ENCODE data around the gene ISCU.
"Not testable (repeated sequence)": the region's sequence is repeated elsewhere in the genome, so short reads cannot be mapped to it uniquely, and the experiment has no call there.

The ISCU gene

GRCh38 chr12:108543652-108544051 lies 18.7 kb upstream of the ISCU start:
- no peak for DNase-seq (ENCODE audit: low spot score)

- DNase-seq (ENCODE audit: low spot score): no peak
Observed at GRCh38 chr12:108547686-108548085, 14.7 kb upstream of the ISCU start.

DNA sequence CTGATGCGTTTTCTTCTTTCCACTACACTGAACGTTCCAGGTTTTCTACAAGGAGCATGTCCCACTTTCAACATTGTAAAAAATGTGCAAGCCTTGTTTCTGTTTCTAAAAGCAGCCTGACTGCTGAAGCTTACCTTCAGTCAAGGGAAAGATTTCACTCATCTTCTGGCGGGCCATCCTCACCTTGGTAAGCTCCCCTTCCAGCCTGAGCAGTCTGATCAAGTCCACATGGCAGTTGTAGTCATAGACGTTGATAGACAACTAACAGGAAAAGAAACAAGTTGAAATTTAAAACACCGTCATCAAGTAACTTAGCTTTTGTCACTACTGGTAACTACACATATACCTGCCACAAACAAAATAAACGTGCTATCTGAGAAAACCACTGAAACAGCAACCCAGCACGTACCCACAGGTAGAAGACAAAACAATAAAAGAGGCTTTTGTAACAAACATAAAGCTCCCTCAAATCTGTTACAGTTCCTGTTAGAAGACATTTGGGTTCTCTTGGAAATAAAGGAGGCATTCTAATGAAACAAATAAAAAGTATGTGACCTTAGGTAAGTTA lies 13.4 kb upstream of the ISCU start:
- DNase-seq (ENCODE audit: low spot score): no peak

DNA sequence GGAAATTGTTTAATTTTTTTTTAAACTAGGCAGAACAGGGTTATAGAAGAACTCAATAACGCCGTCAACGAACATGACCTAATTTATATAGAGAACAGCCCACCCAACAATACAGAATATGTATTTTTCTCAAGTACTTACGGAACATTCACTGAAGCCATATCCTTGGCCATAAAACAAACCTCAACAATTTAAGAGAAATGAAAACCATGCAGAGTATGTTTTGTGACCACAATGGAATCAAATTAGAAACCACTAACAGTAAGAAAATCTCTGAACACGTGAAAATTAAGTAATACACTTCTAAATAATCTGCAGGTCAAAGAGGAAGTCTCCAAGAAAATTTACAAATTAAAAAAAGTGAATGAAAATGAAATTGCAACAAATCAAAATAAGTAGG lies 10.9 kb upstream of the ISCU start:
- DNase-seq (ENCODE audit: low spot score): no peak

DNA sequence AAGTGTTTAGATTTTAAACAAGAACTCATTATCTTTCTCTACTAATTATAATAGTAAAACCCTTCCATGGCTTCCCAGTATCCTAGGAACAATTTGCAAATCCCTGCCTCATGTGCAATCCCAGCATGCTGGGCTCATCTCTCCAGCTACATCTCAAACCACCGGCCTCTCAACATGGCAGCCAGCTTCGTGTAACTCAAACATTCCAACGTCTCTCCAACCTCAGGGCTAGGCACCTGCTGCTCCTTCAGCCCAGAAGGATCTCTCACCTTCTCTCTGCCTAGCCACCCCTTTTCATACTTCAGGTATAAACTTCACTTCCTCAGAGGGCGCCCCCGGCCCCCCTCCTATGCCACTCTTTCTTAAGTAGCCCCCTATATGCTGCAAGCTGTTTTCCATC lies 8.6 kb upstream of the ISCU start:
- no peak for DNase-seq (ENCODE audit: low spot score)

DNA sequence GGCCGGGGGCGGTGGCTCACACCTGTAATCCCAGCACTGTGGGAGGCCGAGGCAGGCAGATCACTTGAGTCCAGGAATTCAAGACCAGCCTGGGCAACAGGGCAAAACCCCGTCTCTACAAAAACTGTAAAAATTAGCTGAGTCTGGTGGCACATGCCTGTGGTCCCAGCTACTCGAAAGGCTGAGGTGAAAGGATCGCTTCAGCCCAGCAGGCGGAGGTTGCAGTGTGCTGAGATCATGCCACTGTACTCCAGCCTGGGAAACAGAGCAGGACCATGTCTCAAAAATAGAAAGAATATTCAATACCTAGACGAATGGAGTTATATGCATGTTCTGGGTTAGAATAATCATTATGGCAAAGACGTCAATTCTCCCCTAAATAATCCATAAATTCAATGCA lies 7.0 kb upstream of the ISCU start:
- not testable (repeated sequence) for DNase-seq (ENCODE audit: low spot score)

DNA sequence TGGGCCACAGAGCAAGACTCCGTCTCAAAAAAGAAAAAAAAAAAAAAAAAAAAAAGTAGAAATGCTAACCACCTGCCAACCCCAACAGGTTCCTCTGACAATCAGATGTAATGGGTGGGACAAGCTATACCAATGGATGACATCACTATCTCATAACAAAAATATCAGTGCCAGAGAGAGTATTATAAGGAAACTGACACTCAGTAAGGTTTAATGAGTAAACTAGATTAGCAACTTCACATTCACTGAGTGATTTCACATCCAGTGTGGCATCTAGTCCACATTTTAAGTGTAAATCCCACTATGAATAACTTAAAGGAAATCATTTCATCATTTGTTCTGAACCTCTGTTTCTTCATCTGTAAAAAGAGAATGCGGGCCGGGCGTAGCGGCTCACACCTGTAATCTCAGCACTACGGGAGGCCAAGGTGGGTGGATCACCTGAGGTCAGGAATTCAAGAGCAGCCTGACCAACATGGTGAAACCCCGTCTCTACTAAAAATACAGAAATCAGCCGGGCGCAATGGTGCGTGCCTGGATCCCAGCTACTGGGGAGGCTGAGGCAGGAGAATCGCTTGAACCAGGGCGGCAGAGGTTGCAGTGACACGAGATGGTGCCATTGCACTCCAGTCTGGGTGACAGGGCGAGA lies 3.3 kb upstream of the ISCU start:
- DNase-seq (ENCODE audit: low spot score): no peak

DNA sequence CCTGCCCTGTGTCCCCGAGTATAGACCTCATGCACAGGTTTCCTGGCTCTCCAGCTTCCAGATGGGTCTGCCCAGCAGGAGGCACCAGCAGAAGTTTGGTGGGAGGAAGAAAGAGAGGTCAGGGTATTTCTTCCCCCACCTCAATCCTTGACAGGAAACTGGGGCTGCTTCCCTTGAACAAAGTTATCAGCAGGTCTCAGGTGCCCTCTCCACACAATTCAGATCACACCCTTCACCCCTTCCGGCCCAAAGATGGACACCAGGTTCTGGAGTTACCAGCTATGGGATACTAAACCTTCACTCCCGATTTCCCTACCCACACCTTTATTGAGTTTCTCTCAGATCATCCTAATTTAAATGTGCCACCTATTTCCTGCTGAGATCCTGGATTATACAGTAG lies 2.6 kb upstream of the ISCU start:
- no peak for DNase-seq (ENCODE audit: low spot score)

- no peak for DNase-seq (ENCODE audit: low spot score)
Observed at GRCh38 chr12:108560321-108560721, 2.1 kb upstream of the ISCU start.

DNA sequence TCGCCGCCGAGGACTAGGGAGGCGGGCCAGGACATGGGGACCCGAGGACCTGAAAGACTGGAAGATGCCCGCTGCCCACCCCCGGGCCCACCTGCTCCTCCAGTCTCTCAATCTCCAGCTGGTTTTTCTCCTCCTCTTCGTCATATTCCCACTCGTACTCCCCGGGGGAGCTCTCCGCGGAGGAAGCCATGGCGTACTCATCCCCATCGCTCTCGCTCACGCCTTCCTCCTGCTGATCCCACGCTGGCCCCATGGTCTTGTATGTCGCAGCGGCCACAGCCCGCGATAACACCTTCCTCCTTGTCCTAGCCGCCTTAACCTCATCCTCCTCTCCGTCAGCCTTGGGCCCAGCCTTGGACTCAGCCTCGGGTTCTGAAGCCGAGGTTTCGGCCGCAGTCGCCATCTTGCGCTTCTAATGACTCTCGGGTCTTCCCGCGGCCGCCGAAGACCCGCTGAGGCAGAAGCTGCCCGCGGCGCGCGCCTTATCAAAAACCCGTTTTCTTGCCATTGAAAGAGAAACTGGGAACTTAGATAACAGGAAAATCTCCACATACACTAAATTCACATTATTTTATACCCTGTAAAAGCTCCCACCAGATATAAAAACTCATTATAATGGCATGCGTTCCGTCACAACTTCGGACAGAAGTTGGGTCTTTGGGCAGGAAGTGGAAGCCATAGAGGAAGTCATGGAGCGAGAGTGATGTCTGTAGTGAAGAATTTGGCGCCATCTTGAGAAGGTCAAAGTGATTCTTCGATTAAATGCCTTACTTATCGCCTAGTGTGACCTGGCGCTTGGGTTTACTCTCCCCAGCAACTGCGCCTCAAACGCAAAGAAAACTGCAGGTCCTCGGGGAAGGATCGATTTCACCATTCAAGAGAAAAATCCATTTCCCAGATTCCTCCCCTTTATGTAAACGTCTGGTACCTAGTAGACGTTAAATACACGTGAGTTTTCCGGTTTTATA lies 1.4 kb upstream of the ISCU start, which contains the start of gene SART3:
SART3 (minus strand) TSS at position 422 of the 968 bp plus-strand sequence; CDS start at position 403, 19 bp downstream.
- DNase-seq (ENCODE audit: low spot score): peak; percentile 88

- no peak for DNase-seq (ENCODE audit: low spot score)
Observed at GRCh38 chr12:108561852-108562347, 496 bp upstream of the ISCU start.

DNA sequence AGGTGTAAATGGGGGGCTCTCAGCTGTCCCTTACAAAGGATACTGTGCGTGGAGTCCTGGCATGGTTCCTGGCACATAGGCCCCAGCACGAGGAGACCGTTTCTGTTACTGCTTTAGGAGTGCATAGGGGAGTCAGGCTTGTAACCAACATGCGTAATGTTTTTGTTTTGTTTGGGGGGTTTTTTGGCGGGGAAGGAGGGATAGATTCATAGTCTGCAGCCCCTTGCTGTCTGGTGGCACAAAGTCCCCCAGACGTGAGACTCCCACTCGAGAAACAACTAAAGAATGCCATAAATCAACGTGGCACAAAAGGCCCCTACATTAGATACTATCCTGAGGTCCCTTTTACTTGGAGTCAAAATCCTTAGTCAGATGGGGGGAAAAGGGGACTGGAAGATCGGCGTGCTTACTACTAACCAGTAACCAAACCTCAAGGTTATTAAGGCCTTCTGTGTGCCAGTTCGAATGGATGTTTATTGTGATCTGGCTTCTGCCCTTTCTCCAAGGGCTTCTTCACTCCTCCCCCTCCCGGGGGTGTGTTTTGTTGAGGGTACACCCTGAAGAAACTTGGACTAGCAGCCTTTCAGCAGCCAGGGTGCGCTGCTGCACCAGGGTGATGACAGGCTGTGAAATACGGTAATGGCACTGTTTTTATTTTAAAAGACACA lies 874 bp downstream of the ISCU start:
- peak; percentile 80 for DNase-seq (ENCODE audit: low spot score)

DNA sequence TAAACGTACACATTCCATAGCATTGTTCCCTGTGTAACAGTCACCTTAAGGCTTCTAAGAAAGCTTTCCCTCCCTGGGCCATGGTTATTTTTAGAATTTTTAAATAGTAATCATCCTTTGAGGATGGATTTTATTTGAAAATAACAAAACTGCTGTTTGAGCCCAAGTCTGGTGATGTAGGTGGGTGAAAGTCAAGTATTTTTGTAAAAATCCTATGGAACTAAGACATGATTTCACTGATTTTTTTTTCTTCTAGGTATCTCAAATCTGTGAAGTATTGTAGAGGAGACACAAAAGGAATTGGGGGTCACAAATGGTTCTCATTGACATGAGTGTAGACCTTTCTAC lies 1.4 kb downstream of the ISCU start:
- DNase-seq (ENCODE audit: low spot score): no peak

DNA sequence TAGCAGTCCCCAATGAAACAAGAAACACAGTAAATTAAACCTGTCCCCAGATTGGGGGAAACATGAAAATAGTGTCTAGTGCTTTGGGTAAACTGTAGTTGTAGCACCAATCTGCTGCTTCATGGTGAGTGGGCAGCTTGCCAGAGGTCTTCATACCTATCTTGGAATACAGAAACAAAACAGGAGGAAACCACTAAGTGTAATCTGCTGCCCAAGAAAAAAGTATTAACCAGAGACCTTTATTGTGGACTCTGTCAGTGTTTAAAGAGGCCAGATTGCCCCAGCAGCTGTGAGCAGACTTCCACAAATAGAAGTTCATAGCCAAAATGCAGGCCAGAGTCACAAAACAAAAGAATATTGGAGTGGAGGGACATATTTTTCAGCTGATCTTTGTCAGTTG lies 2.3 kb downstream of the ISCU start:
- DNase-seq (ENCODE audit: low spot score): no peak

GRCh38 chr12:108565146-108565545 lies 2.8 kb downstream of the ISCU start:
- no peak for DNase-seq (ENCODE audit: low spot score)

- DNase-seq (ENCODE audit: low spot score): peak; percentile 87
Observed at GRCh38 chr12:108565976-108566375, 3.6 kb downstream of the ISCU start.

GRCh38 chr12:108566452-108566851 lies 4.1 kb downstream of the ISCU start:
- DNase-seq (ENCODE audit: low spot score): no peak

- no peak for DNase-seq (ENCODE audit: low spot score)
Observed at GRCh38 chr12:108567406-108568337, 5.3 kb downstream of the ISCU start.

- DNase-seq (ENCODE audit: low spot score): no peak
Observed at GRCh38 chr12:108568338-108569154, 6.2 kb downstream of the ISCU start.

Data from D341Med (cell line).